PFSK-1 (cell line): Measurements from ENCODE around the gene GLCE.

Source experiments
- FOXP2 ChIP-seq: optimal IDR thresholded peaks from 2 replicates; pipeline ENCODE3; 2011; ENCODE audit warnings: borderline replicate concordance, control low read depth, inconsistent platforms; ENCODE audit not compliant: insufficient read depth; ENCODE audit errors: extremely low read length, extremely low read depth
- POLR2AphosphoS5 ChIP-seq: IDR thresholded peaks from 2 replicates; pipeline ENCODE4 v1.6.1; 2012; ENCODE audit warnings: low read depth, mild to moderate bottlenecking, control low read depth, low read length, moderate library complexity
- SIN3A ChIP-seq: IDR thresholded peaks from 2 replicates; pipeline ENCODE4 v1.6.1; 2012; ENCODE audit warnings: mild to moderate bottlenecking, low read length, moderate library complexity, borderline replicate concordance; ENCODE audit not compliant: insufficient read depth
- TAF1 ChIP-seq: IDR thresholded peaks from 2 replicates; pipeline ENCODE4 v1.6.1; 2012; ENCODE audit warnings: low read length, control low read depth, borderline replicate concordance; ENCODE audit not compliant: insufficient read depth
- TF ChIP-seq, protein P1 (sequence below), 2 experiments: IDR thresholded peaks; 2 replicates each; pipeline versions ENCODE4 v1.6.1 to v1.8.0; 2011 to 2012; ENCODE audit warnings: low read depth in 2 of 2, low read length in 2 of 2, control low read depth in 1 of 2, inconsistent platforms in 1 of 2, mild to moderate bottlenecking in 1 of 2, moderate library complexity in 1 of 2; ENCODE audit not compliant: insufficient read depth in 1 of 2

The GLCE gene

DNA sequence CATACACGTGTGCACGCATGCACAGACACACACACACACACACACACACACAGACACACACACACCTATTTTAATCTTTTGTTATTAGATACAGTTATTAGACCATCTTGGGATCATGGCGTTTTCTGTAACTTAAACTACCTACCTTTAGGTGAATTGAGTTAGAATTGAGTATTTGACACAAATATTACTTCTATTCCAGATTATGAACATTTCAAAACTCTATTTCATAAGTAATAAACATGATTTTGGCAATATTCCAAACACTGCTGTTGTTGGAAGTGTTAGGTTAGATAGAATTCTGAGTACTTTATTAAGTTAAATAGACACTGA, 65.6 kb downstream of the GLCE start:
- no peak for TF ChIP-seq FOXP2
- no peak for TF ChIP-seq TAF1
- no peak for TF ChIP-seq POLR2AphosphoS5
- TF ChIP-seq, protein P1, sequence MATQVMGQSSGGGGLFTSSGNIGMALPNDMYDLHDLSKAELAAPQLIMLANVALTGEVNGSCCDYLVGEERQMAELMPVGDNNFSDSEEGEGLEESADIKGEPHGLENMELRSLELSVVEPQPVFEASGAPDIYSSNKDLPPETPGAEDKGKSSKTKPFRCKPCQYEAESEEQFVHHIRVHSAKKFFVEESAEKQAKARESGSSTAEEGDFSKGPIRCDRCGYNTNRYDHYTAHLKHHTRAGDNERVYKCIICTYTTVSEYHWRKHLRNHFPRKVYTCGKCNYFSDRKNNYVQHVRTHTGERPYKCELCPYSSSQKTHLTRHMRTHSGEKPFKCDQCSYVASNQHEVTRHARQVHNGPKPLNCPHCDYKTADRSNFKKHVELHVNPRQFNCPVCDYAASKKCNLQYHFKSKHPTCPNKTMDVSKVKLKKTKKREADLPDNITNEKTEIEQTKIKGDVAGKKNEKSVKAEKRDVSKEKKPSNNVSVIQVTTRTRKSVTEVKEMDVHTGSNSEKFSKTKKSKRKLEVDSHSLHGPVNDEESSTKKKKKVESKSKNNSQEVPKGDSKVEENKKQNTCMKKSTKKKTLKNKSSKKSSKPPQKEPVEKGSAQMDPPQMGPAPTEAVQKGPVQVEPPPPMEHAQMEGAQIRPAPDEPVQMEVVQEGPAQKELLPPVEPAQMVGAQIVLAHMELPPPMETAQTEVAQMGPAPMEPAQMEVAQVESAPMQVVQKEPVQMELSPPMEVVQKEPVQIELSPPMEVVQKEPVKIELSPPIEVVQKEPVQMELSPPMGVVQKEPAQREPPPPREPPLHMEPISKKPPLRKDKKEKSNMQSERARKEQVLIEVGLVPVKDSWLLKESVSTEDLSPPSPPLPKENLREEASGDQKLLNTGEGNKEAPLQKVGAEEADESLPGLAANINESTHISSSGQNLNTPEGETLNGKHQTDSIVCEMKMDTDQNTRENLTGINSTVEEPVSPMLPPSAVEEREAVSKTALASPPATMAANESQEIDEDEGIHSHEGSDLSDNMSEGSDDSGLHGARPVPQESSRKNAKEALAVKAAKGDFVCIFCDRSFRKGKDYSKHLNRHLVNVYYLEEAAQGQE (IDR thresholded peaks at IDR 0.05; ENCODE audit: insufficient read depth in 1 of 2, low read depth in 2 of 2, low read length in 2 of 2) = no peak
- TF ChIP-seq SIN3A = no peak

DNA sequence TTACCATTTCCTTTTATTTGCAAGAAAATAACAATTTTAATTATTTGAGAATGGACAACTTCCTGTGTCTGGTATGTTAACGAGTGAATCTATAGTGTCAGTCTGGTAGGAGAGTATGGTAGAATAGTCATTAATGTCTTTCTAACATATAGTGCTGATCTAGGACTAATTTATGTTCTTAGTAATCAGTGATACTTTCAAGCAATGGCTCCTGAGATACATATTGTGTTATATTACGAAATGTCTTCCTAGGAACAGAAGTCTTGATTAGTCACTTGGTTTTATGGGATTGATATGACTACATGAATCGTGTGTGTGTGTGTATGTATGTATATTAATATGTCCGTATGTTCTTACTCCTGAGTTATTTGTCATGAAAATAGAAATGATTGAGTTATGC, 71.7 kb downstream of the GLCE start:
- TF ChIP-seq FOXP2 (no peak), TAF1 (no peak), POLR2AphosphoS5 (no peak), SIN3A (no peak)

DNA sequence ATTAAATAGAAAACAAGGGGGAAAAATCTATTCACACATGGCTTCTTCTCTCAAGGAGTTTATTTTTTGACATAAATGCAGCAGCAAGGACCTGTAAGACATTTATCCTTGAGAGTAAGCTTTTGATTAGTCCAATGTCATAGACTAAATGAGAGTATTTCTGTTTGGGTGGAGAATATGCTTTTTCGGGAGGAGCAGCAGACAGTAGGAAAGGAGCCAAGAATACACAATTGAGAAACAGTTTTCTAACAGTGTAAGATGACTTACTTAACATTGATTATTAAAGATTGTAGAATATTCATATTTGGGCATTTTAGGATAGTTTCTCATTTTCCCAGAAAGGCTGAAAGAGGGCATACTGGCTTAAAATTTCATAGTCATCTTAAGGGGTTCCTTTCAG, 72.3 kb downstream of the GLCE start:
- TF ChIP-seq TAF1 (no peak), FOXP2 (no peak), POLR2AphosphoS5 (no peak), SIN3A (no peak)
- TF ChIP-seq, protein P1 (IDR thresholded peaks at IDR 0.05; ENCODE audit: insufficient read depth in 1 of 2, low read depth in 2 of 2, low read length in 2 of 2) = no peak

DNA sequence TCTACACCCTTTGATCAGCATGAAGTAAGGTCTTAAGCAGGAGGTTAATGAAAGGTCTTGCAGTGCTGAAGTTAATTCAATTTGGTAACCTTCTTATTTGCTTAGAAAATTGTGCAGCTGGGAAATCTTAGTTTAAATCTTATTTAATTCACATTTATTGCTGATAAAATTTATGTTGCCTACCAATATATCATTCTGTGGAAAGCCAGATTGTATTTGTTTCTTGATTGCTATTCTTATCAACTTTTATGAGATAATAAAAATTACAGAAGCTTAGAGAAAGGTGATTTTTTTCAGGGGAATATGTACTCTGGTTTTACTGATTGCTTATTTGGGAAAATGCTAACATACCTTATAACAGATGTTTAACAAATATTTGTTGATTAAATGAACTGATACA, 74.2 kb downstream of the GLCE start:
- TF ChIP-seq POLR2AphosphoS5 (no peak), SIN3A (no peak), FOXP2 (no peak), TAF1 (no peak)
- TF ChIP-seq, protein P1 (IDR thresholded peaks at IDR 0.05; ENCODE audit: insufficient read depth in 1 of 2, low read depth in 2 of 2, low read length in 2 of 2) = no peak

DNA sequence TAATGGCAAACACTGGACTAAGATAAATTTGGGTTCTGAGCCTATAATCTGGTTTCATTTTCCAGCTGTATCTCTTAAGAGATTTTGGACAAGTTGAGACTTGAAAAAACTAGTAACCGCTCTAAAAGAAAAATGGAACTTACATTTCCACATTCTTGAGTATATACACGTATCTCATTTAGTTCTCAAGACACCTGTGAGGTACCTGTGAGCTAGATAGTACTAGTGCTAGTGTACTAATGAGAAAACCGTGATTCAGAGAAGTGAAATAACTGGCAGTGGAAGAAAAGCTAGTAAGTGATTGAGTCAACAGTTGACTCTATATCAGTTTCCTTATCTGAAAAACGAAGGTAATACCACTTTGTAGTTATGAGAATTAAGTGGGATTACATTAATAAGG, 76.1 kb downstream of the GLCE start:
- no peak for TF ChIP-seq TAF1
- TF ChIP-seq SIN3A = no peak
- no peak for TF ChIP-seq POLR2AphosphoS5
- no peak for TF ChIP-seq FOXP2
- TF ChIP-seq, protein P1 (IDR thresholded peaks at IDR 0.05; ENCODE audit: insufficient read depth in 1 of 2, low read depth in 2 of 2, low read length in 2 of 2) = no peak
